COLO668 (cell line): Measurements from ENCODE around the gene TCF23.
A peak's percentile ranks its signal among the peaks of the same experiment; 100 is the strongest.
"Not testable (repeated sequence)": the region's sequence is repeated elsewhere in the genome, so short reads cannot be mapped to it uniquely, and the experiment has no call there.

ENCODE experiments used
- DNase-seq: peaks from one replicate; lab custom pipeline; 2025; ENCODE audit not compliant: unreplicated experiment; lab: John Stamatoyannopoulos, UW

TCF23 gene

GRCh38 chr2:27152796-27153464 is 4.1 kb downstream of the TCF23 start:
- DNase-seq: peak; percentile 86

DNA sequence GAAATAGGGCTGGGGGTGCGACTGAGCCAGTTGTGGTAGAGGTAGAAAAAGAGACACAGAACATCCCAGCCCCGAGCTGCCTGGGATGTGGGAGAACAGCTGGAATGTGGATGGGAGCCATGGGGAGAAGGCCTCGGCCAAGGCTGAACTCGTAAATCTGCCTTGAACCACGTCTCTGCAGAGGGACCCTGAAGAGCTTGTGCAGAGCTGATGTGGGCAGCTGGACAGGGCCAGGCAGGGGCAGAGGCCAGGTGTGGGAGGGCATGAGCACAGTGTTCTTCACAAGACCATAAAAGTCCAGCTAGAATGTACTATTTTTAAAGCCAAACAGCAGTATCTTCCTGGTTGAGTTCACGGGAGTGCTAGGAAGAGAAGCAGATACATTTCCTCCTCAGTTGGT is 5.7 kb downstream of the TCF23 start:
- DNase-seq: no peak

DNA sequence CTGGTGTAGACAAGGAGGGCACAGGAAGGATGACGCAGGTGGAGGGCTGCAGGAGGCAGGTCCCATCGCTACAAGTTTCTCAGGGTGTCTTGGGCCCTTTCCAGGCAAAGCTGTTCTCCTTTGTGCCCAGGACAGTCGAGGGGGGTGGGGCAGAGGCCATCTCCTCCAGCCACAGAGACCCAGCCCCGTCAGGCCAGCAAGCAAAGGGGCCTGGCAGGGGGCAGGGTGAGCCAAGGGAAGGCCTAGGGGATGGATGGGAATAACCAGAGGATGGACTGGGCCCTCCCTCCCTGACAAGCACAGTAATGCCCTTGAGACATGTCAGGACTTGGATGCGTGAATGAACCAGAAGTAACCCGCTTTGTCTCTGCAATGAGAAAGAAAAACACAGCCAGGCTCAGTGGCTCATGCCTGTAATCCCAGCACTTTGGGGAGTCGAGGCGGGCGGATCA is 6.3 kb downstream of the TCF23 start:
- DNase-seq: no peak

DNA sequence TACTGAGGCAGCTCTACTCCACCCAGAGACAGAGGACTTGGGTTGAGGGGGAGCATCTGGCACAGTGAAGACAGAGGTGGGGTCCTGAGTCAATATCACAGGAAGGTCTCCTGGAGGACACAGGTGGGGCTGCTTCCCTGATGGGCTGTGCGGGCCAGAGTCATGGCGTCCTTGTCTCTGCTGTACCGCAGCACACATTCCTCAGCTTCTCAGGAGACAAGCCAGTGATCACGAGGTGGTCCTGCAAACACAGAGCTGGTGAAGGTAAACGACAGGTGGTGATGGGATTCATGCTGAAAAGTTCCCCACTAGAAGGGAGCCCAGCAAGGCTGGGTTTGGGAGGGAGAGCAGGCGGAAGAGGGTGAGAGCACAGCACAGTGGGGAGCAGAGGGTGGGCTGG is 9.7 kb downstream of the TCF23 start:
- no peak for DNase-seq

DNA sequence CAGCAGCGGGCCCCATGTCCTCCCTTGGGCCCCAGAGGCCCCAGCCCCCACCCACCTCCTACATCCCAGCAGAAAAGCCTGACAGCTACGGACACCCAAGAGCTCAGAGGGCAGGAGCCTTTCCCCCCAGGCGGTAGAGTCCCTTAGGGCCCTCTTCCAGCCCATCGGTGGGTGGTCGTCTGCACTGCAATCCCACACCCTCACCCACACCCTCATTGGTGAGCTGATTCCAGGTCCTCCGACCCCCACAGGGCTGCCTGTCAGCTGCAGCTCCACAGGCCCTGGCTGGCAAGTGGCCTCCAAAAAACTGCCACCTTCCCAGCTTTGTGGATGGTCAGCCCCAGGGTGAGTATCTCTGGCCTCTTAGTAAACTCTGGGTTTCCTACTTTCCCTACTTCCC is 10.5 kb downstream of the TCF23 start:
- no peak for DNase-seq

- DNase-seq: no peak
Measured at GRCh38 chr2:27160191-27160590, 11.4 kb downstream of the TCF23 start.

GRCh38 chr2:27162151-27163121 is 13.6 kb downstream of the TCF23 start:
- DNase-seq: no peak

GRCh38 chr2:27164960-27165763 is 16.4 kb downstream of the TCF23 start:
- DNase-seq: no peak

DNA sequence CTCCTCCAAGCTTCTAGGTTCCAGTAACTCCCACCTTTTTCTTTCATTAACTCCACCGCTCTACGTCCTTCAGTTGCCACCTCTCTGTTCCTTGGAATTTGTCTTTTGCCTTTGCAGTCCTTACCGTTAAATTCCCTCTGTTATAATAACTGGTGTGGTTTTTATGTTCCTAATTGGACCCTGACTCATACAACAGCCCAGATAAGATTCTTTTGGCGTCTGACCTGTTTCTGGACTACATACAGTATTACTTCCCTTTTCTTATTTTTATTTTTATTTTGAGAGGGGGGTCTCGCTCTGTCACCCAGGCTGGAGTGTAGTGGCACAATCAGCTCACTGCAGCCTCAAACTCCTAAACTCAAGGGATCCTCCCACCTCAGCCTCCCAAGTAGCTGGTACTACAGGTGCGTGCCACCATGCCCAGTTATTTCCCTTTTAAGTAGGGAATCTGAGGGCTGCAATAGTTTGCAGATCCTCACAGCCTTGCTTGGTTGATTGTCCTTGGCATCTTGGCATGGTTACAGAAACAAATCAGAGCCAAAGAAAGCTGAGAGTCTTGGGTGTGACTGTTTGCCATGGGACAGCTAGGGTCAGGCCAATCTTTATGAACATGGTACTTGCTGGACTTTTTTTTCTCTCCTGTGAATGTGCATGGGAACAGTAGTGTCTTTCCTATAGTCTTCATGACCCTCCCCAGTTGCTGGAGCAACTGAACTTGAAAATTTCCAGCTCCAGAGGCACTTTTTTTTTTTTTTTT is 22.0 kb downstream of the TCF23 start:
- DNase-seq: no peak

DNA sequence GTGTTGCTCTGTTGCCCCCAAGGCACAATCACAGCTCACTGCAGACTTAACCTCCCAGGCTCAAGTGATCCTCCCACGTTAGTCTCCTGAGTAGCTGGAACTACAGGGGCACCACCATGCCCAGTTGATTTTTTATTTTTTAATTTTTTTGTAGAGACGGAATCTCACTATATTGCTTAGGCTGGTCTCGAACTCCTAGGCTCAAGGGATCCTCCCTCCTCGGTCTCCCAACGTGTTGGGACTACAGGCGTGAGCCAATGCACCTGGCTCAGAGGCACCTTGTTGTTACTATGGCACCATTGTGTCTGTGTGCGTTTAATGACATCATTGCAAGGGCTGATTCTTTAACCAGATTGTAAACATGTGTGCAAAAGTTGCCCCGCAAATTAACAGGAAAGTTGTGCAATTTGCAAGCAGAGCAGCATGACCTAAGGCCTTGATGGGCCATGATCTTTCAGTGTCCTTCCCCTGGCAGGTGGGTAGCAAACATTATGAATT is 22.6 kb downstream of the TCF23 start:
- peak; percentile 14 for DNase-seq

- no peak for DNase-seq
Measured at GRCh38 chr2:27174638-27175037, 25.8 kb downstream of the TCF23 start.

- DNase-seq: no peak
Measured at GRCh38 chr2:27175330-27175729, 26.5 kb downstream of the TCF23 start.

- DNase-seq: not testable (repeated sequence)
Measured at GRCh38 chr2:27175781-27176180, 27.0 kb downstream of the TCF23 start.

DNA sequence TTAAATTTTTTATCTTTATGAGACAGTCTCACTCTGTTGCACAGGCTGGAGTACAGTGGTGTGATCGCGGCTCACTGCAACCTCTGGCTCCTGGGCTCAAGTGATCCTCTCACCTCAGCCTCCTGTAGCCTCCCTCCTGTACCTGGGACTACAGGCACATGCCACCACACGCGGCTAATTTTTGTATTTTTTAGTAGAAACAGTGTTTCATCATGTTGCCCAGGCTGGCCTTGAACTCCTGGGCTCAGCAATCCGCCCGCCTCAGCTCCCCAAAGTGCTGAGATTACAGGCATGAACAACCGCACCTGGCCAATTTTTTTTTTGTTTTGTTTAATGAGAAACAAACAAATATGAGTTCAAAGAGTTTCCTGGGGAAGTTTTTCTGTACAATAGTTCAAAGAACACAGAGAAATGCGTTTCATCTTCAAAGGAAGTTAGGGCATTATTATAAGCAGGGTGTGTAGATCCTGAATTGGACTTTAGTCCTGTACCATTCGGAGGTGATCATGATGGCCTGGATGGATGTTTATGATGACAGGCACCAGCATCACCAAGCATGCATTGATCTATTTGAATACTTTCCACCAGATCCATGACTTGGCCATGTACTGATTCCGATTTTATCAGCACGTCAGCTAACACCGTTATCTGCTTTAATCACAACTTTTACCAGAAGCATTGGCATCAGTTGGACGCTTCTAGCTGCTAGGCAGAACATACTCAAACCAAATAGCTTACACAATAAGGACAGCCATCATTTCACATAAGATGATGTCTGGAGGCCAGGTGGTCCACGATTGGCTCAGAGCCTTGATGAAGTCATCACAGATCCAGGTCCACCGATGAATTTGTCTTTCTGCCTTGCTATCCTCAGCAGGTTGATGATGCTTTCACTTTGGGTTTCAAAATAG is 28.9 kb downstream of the TCF23 start:
- no peak for DNase-seq

DNA sequence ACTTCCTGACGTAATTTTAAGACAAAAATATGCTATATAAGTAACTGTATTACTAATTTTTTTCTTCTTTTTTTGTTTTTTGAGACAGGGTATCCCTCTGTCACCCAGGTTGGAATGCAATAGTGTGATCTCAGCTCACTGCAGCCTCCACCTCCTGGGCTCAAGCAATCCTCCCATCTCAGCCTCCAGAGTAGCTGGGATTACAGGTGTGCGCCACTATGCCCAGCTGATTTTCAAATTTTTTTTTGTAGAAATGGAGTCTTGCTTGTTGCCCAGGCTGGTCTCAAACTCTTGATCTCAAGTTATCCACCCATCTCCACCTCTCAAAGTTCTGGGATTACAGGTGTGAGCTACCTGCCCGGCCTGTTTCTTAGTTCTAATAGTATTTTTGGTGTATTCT is 29.7 kb downstream of the TCF23 start:
- no peak for DNase-seq

GRCh38 chr2:27179344-27180000 is 30.7 kb downstream of the TCF23 start:
- DNase-seq: no peak

DNA sequence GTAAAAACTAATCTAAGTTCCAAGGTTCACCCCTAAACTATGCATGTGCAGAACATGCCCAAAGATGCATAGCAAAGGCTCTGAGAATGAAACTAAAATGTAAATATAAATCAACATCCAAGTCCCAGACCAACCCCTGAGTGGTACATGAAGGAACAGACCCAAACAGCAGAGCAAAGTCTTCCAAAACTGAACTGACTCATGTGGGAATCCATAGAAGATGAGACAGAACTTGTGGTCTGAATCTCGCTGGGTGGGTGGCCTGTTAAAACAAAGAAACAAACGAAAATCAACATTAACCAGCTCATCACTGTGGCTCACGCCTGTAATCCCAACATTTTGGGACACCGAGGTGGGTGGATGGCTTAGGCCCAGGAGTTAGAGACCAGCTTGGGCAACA is 33.5 kb downstream of the TCF23 start:
- no peak for DNase-seq

GRCh38 chr2:27184115-27184514 is 35.3 kb downstream of the TCF23 start:
- no peak for DNase-seq
